A549 (cell line): ENCODE measurements around the gene RBBP8. TPM values are rescaled to one million over a fixed set of nuclear protein-coding genes. Genes with fewer than 3 reads are reported as not detected.

ENCODE experiments used
- ATAC-seq, 2 experiments: fragments of 200-7000 bp in 1 of 2; fragments of >200 bp in 1 of 2; cut with Nextera tagmentation in 1 of 2; cut with Tn5 transposase in 1 of 2; 3 replicates each; pipeline versions ENCODE4 v1.8.0 to v1.9.1; 2018 to 2020; ENCODE audit warnings: mild to moderate bottlenecking in 1 of 2, moderate library complexity in 1 of 2
- CTCF ChIA-PET: fragments of 300-600 bp; sonication (Branson Sonifier 250); formaldehyde crosslinking; extraction: SDS; loops from one replicate; lab custom pipeline; 2021; ENCODE audit warnings: antibody characterized with exemption, inconsistent platforms; lab: Yijun Ruan, JAX
- POLR2A ChIA-PET: fragments of 350-600 bp; formaldehyde crosslinking; extraction: SDS; loops from one replicate; lab custom pipeline; 2021; ENCODE audit warnings: antibody characterized with exemption, inconsistent platforms; lab: Yijun Ruan, JAX
- DNase-seq, 2 experiments: peaks; one replicate each; pipeline versions ENCODE4 v3.0.0 to v3.0.0-alpha.2; 2011 to 2016; ENCODE audit warnings: low read depth in 1 of 2, low spot score in 1 of 2
- FAIRE-seq: peaks from 2 replicates; lab custom pipeline; 2011; peaks lifted over from hg19 to GRCh38; lab: Jason Lieb, UNC
- H3K27ac ChIP-seq, 2 experiments: fragments of >200 bp; sonication (Bioruptor Twin); formaldehyde crosslinking; 3 replicates each; pipeline ENCODE4 v1.5.1; 2016 to 2017
- H3K4me1 ChIP-seq: fragments of >200 bp; sonication (Bioruptor Twin); formaldehyde crosslinking; 3 replicates; pipeline ENCODE4 v1.6.1; 2016
- H3K4me2 ChIP-seq: fragments of >200 bp; sonication (Bioruptor Twin); formaldehyde crosslinking; 3 replicates; pipeline ENCODE4 v1.6.1; 2016
- H3K4me3 ChIP-seq: fragments of >200 bp; sonication (Bioruptor Twin); formaldehyde crosslinking; 3 replicates; pipeline ENCODE4 v1.5.1; 2016
- H3K9me3 ChIP-seq: fragments of >200 bp; sonication (Bioruptor Twin); formaldehyde crosslinking; 3 replicates; pipeline ENCODE4 v1.6.1; 2016
- ATOH8 ChIP-seq: fragments of 250-450 bp; sonication (Bioruptor Pico); IDR thresholded peaks from 2 replicates; pipeline ENCODE4 v1.5.0; 2020; ENCODE audit warnings: low read depth, mild to moderate bottlenecking, moderate library complexity
- CBX8 ChIP-seq: fragments of 200-600 bp; sonication (generic); IDR thresholded peaks from 2 replicates; pipeline ENCODE4 v1.6.1; 2016
- CHD2 ChIP-seq: fragments of 150-350 bp; IDR thresholded peaks from 2 replicates; pipeline ENCODE4 v1.6.1; 2014; ENCODE audit warnings: low read length; ENCODE audit not compliant: partially characterized antibody
- CTCF ChIP-seq: fragments of >200 bp; sonication (Bioruptor Twin); formaldehyde crosslinking; IDR thresholded peaks from 3 replicates; pipeline ENCODE4 v1.5.1; 2016
- ELK1 ChIP-seq: fragments of 150-350 bp; IDR thresholded peaks from 2 replicates; pipeline ENCODE4 v1.6.1; 2014; ENCODE audit warnings: low read depth, mild to moderate bottlenecking, low read length
- EP300 ChIP-seq, 2 experiments: fragments of >200 bp; sonication (Bioruptor Twin); formaldehyde crosslinking; IDR thresholded peaks; 2 replicates in 1 of 2; 3 replicates in 1 of 2; pipeline ENCODE4 v1.6.1; 2016 to 2017
- ESRRA ChIP-seq: fragments of 150-350 bp; IDR thresholded peaks from 2 replicates; pipeline ENCODE4 v1.6.1; 2014; ENCODE audit warnings: mild to moderate bottlenecking, low read length, borderline replicate concordance
- FOXS1 ChIP-seq: fragments of 250-450 bp; sonication (Bioruptor Pico); IDR thresholded peaks from 2 replicates; pipeline ENCODE4 v1.5.0; 2020; ENCODE audit warnings: mild to moderate bottlenecking, moderate library complexity
- HDAC2 ChIP-seq: fragments of 200-600 bp; sonication (generic); IDR thresholded peaks from 2 replicates; pipeline ENCODE4 v1.6.1; 2016
- JUN ChIP-seq, 2 experiments: fragments of >200 bp; sonication (Bioruptor Twin); formaldehyde crosslinking; IDR thresholded peaks; 2 replicates in 1 of 2; 3 replicates in 1 of 2; pipeline ENCODE4 v1.6.1; 2016 to 2017
- KDM5A ChIP-seq: fragments of 200-600 bp; sonication (generic); IDR thresholded peaks from 2 replicates; pipeline ENCODE4 v1.6.1; 2016; ENCODE audit warnings: antibody characterized with exemption, mild to moderate bottlenecking
- MAFK ChIP-seq: fragments of 450-650 bp; IDR thresholded peaks from 2 replicates; pipeline ENCODE4 v1.6.1; 2014; ENCODE audit not compliant: partially characterized antibody
- MAZ ChIP-seq: fragments of 150-350 bp; IDR thresholded peaks from 2 replicates; pipeline ENCODE4 v1.6.1; 2014; ENCODE audit warnings: antibody characterized with exemption, low read depth, low read length, borderline replicate concordance
- MYC ChIP-seq: IDR thresholded peaks from 2 replicates; pipeline ENCODE4 v1.6.1; 2012; ENCODE audit warnings: mild to moderate bottlenecking, inconsistent platforms, low read length, improper control_type of control experiment, borderline replicate concordance
- NR3C1 ChIP-seq: fragments of >200 bp; sonication (Bioruptor Twin); formaldehyde crosslinking; IDR thresholded peaks from 3 replicates; pipeline ENCODE4 v1.6.1; 2017
- PBX3 ChIP-seq: IDR thresholded peaks from 2 replicates; pipeline ENCODE4 v1.6.1; 2012
- POLR2AphosphoS2 ChIP-seq: conservative IDR thresholded peaks from 2 replicates; pipeline ENCODE4 v1.6.1; 2012; ENCODE audit warnings: low read length, improper control_type of control experiment, inconsistent platforms
- RCOR1 ChIP-seq: fragments of 150-350 bp; IDR thresholded peaks from 2 replicates; pipeline ENCODE4 v1.6.1; 2014; ENCODE audit warnings: antibody characterized with exemption, low read length, low read depth
- REST ChIP-seq: fragments of 200-600 bp; sonication (generic); IDR thresholded peaks from 2 replicates; pipeline ENCODE4 v1.6.1; 2016; ENCODE audit warnings: antibody characterized with exemption, mild to moderate bottlenecking, moderate library complexity
- RFX5 ChIP-seq: fragments of 450-650 bp; IDR thresholded peaks from 2 replicates; pipeline ENCODE4 v1.7.1; 2014; ENCODE audit warnings: antibody characterized with exemption, mild to moderate bottlenecking, moderate library complexity
- USF2 ChIP-seq: fragments of 450-650 bp; IDR thresholded peaks from 2 replicates; pipeline ENCODE4 v1.6.1; 2014; ENCODE audit warnings: antibody characterized with exemption
- ZFP36 ChIP-seq: fragments of 450-650 bp; IDR thresholded peaks from 2 replicates; pipeline ENCODE4 v1.6.1; 2014; ENCODE audit warnings: borderline replicate concordance; ENCODE audit not compliant: partially characterized antibody
- ZNF302 ChIP-seq: fragments of 250-450 bp; sonication (Bioruptor Pico); IDR thresholded peaks from 2 replicates; pipeline ENCODE4 v1.9.0; 2021; ENCODE audit warnings: inconsistent platforms, mild to moderate bottlenecking, moderate library complexity
- ZSCAN20 ChIP-seq: fragments of 250-450 bp; sonication (Bioruptor Pico); IDR thresholded peaks from 2 replicates; pipeline ENCODE4 v1.8.0; 2022; ENCODE audit warnings: mild to moderate bottlenecking, moderate library complexity
- WGBS: methylation state at CpG from one replicate; pipeline ENCODE4 v1.1.6; 2017; ENCODE audit errors: missing lambda C conversion rate; 5-methylcytosine and 5-hydroxymethylcytosine counted together
- polyA plus RNA-seq, 4 experiments: library from polyadenylated mRNA; depleted of rRNA in 3 of 4; stranded (reverse); fragments of >200 nt; fragmentation: RNase III in 1 of 4; extraction: RNeasy Plus Mini Kit Qiagen cat#74134 plus additional on column Dnase treatment in 1 of 4; gene quantifications; 2 replicates in 3 of 4; 3 replicates in 1 of 4; pipeline ENCODE4 v1.2.3, GENCODE V29; 2011 to 2017

The RBBP8 gene
- polyA plus RNA-seq, 2 of the 4 experiments (the other 2 are of a cell fraction) = 26.8 to 65.4 TPM

GRCh38 chr18:22926454-22926853 is 6.7 kb upstream of the RBBP8 start:
- WGBS = 61% methylated on average over 4 of the region's 4 CpGs
- no peak for FAIRE-seq
- no peak for DNase-seq
- no peak overlapping the region for H3K4me2 ChIP-seq
- H3K9me3 ChIP-seq = no peaks in the 10 kb centered on the region
- H3K27ac ChIP-seq = no peak overlapping the region
- no peak for ATAC-seq
- H3K4me3 ChIP-seq = no peak overlapping the region
- TF ChIP-seq ATOH8 (CRISPR knock-in tag) (no peak), ZNF302 (CRISPR knock-in tag) (no peak), KDM5A (no peak), POLR2AphosphoS2 (no peak), ESRRA (no peak), FOXS1 (CRISPR knock-in tag) (no peak), MAZ (no peak), HDAC2 (no peak), CBX8 (no peak), CTCF (no peak), USF2 (no peak), REST (no peak), RCOR1 (no peak), ZSCAN20 (CRISPR knock-in tag) (no peak), MYC (no peak), NR3C1 (no peak)
- H3K4me1 ChIP-seq = no peaks in the 10 kb centered on the region
- ChIA-PET CTCF (no interaction called here), POLR2A (no interaction called here)

GRCh38 chr18:22928339-22928738 is 4.8 kb upstream of the RBBP8 start:
- H3K4me2 ChIP-seq = no peak overlapping the region
- WGBS = 95% methylated on average over 3 of the region's 3 CpGs
- no peak for TF ChIP-seq JUN (IDR thresholded peaks at IDR 0.05)
- TF ChIP-seq CHD2 = no peak
- TF ChIP-seq ZFP36 = no peak
- no peak for TF ChIP-seq EP300 (IDR thresholded peaks at IDR 0.05)
- TF ChIP-seq MAFK = no peak
- no peak for TF ChIP-seq PBX3
- TF ChIP-seq KDM5A = no peak
- no peak for TF ChIP-seq RCOR1
- no peak for TF ChIP-seq REST
- no peak for TF ChIP-seq RFX5
- TF ChIP-seq ELK1 = no peak
- no peak overlapping the region for H3K4me3 ChIP-seq
- H3K9me3 ChIP-seq = no peaks in the 10 kb centered on the region
- ChIA-PET CTCF (interaction anchor here (0.6 to 1.6 kb wide), 4 partner anchors 12 to 1318 kb away, joined by 3 to 5 read pairs (median 4); no protein-coding TSS in a partner anchor), POLR2A (no interaction called here)
- no peak overlapping the region for H3K27ac ChIP-seq
- DNase-seq (no peak), FAIRE-seq (no peak), ATAC-seq (no peak)
- H3K4me1 ChIP-seq = no peaks in the 10 kb centered on the region
